Liver (tissue), 3 donors: ENCODE measurements around the gene ROBO4.

ENCODE experiments used
- FOXA1 ChIP-seq: IDR thresholded peaks from 2 replicates; pipeline ENCODE4 v1.6.1; 2016; ENCODE audit warnings: antibody characterized with exemption
- TAF1 ChIP-seq: conservative IDR thresholded peaks from 2 replicates; pipeline ENCODE4 v1.6.1; 2016; ENCODE audit warnings: antibody characterized with exemption, mild to moderate bottlenecking
- TF ChIP-seq, protein P1 (sequence below): fragments of 150-350 bp; IDR thresholded peaks from 2 replicates; pipeline ENCODE4 v1.5.1; 2017; ENCODE audit warnings: improper control_type of control experiment, low read depth, low read length; ENCODE audit not compliant: missing input control
- TF ChIP-seq, protein P2 (sequence below): IDR thresholded peaks from 2 replicates; pipeline ENCODE4 v1.6.1; 2016; ENCODE audit warnings: antibody characterized with exemption
- TF ChIP-seq, protein P3 (sequence below): IDR thresholded peaks from 2 replicates; pipeline ENCODE4 v1.6.1; 2016; ENCODE audit warnings: antibody characterized with exemption
- donor health status: healthy.
- donor health status: healthy.

DNA sequence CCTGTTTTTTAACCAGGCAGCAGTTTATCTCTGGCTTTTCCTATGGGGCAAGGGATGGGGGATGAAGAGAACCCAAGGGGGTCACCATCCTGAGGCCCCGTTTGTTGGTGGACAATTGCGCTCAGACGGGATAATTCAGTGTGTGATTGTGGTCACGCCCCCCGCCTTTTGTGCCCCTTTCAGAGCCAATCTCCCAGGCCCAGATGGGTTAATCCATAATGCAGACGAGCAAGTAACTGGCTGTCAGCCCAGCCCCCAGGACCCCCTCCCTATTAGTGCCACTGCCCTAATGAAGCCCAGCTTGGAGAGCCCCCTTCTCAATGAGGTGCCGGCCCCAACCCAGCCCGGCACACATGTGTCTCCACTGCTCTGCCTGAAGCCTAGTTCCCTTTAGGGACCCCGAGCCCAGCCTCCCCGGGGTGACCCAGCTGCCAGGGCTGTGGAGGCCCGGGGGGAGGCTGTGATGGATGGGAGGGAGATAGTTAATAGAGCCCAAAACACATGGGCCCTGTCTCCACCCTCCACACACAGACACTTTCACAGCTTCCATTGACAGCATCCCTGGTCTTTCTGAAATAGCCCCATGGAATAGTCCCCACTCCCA, 51.5 kb downstream of the ROBO4 start:
- TF ChIP-seq, protein P1, sequence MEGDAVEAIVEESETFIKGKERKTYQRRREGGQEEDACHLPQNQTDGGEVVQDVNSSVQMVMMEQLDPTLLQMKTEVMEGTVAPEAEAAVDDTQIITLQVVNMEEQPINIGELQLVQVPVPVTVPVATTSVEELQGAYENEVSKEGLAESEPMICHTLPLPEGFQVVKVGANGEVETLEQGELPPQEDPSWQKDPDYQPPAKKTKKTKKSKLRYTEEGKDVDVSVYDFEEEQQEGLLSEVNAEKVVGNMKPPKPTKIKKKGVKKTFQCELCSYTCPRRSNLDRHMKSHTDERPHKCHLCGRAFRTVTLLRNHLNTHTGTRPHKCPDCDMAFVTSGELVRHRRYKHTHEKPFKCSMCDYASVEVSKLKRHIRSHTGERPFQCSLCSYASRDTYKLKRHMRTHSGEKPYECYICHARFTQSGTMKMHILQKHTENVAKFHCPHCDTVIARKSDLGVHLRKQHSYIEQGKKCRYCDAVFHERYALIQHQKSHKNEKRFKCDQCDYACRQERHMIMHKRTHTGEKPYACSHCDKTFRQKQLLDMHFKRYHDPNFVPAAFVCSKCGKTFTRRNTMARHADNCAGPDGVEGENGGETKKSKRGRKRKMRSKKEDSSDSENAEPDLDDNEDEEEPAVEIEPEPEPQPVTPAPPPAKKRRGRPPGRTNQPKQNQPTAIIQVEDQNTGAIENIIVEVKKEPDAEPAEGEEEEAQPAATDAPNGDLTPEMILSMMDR = no peak
- TF ChIP-seq FOXA1 = no peak
- TF ChIP-seq TAF1 = no peak
- TF ChIP-seq, protein P2, sequence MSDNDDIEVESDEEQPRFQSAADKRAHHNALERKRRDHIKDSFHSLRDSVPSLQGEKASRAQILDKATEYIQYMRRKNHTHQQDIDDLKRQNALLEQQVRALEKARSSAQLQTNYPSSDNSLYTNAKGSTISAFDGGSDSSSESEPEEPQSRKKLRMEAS = no peak
- TF ChIP-seq, protein P3, sequence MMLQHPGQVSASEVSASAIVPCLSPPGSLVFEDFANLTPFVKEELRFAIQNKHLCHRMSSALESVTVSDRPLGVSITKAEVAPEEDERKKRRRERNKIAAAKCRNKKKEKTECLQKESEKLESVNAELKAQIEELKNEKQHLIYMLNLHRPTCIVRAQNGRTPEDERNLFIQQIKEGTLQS = no peak
